AG08396 (cell line): Measurements from ENCODE around the gene HIVEP1.
"Not testable (repeated sequence)": the region's sequence is repeated elsewhere in the genome, so short reads cannot be mapped to it uniquely, and the experiment has no call there.

Experiments
- DNase-seq: peaks from one replicate; pipeline ENCODE4 v3.0.0; 2012; ENCODE audit warnings: low spot score, mixed read lengths

HIVEP1 gene

GRCh38 chr6:12162213-12162612, 150.1 kb downstream of the HIVEP1 start:
- no peak for DNase-seq

- DNase-seq: no peak
These were observed 151.0 kb downstream of the HIVEP1 start for GRCh38 chr6:12163149-12163548.

- DNase-seq: no peak
These were observed 151.8 kb downstream of the HIVEP1 start for GRCh38 chr6:12163744-12164507.

- no peak for DNase-seq
These were observed 152.3 kb downstream of the HIVEP1 start for GRCh38 chr6:12164508-12164770.

GRCh38 chr6:12165297-12165696, 153.2 kb downstream of the HIVEP1 start:
- DNase-seq: no peak

GRCh38 chr6:12165722-12166280, 153.7 kb downstream of the HIVEP1 start:
- no peak for DNase-seq

- no peak for DNase-seq
These were observed 157.3 kb downstream of the HIVEP1 start for GRCh38 chr6:12169377-12169776.

GRCh38 chr6:12170351-12171092, 158.4 kb downstream of the HIVEP1 start:
- DNase-seq: no peak

- no peak for DNase-seq
These were observed 159.6 kb downstream of the HIVEP1 start for GRCh38 chr6:12171717-12172116.

GRCh38 chr6:12172572-12172971, 160.5 kb downstream of the HIVEP1 start:
- no peak for DNase-seq

- DNase-seq: no peak
These were observed 161.1 kb downstream of the HIVEP1 start for GRCh38 chr6:12173181-12173580.

- no peak for DNase-seq
These were observed 161.5 kb downstream of the HIVEP1 start for GRCh38 chr6:12173661-12174060.

GRCh38 chr6:12174878-12175277, 162.8 kb downstream of the HIVEP1 start:
- peak; percentile 15 for DNase-seq

- DNase-seq: no peak
These were observed 163.5 kb downstream of the HIVEP1 start for GRCh38 chr6:12175626-12176025.

- DNase-seq: not testable (repeated sequence)
These were observed 164.7 kb downstream of the HIVEP1 start for GRCh38 chr6:12176782-12177181.

- no peak for DNase-seq
These were observed 166.4 kb downstream of the HIVEP1 start for GRCh38 chr6:12178521-12178920.

GRCh38 chr6:12181481-12181880, 169.4 kb downstream of the HIVEP1 start:
- DNase-seq: no peak

GRCh38 chr6:12182676-12183075, 170.6 kb downstream of the HIVEP1 start:
- peak; percentile 37 for DNase-seq

GRCh38 chr6:12185081-12185673, 173.1 kb downstream of the HIVEP1 start:
- DNase-seq: no peak

- DNase-seq: no peak
These were observed 174.4 kb downstream of the HIVEP1 start for GRCh38 chr6:12186528-12186927.

GRCh38 chr6:12189150-12189549, 177.0 kb downstream of the HIVEP1 start:
- no peak for DNase-seq

GRCh38 chr6:12189661-12190060, 177.5 kb downstream of the HIVEP1 start:
- DNase-seq: no peak

- DNase-seq: no peak
These were observed 178.1 kb downstream of the HIVEP1 start for GRCh38 chr6:12190252-12190651.
